GM23338 (cell line): ENCODE data around the gene PPID.
"Not testable (repeated sequence)": the region's sequence is repeated elsewhere in the genome, so short reads cannot be mapped to it uniquely, and the experiment has no call there.

Source experiments
- EZH2 ChIP-seq: fragments of 200-600 bp; sonication (generic); IDR thresholded peaks from one replicate; pipeline ENCODE4 v1.8.0; 2017; ENCODE audit warnings: antibody characterized with exemption, mild to moderate bottlenecking, low read depth; ENCODE audit not compliant: unreplicated experiment
- EZH2phosphoT487 ChIP-seq: fragments of 200-600 bp; sonication (generic); IDR thresholded peaks from one replicate; pipeline ENCODE4 v1.8.1; 2018; ENCODE audit warnings: antibody characterized with exemption; ENCODE audit not compliant: unreplicated experiment
- POLR2AphosphoS5 ChIP-seq: IDR thresholded peaks from 2 replicates; pipeline ENCODE4 v1.6.1; 2016; ENCODE audit warnings: antibody characterized with exemption, low read depth
- ZNF114 ChIP-seq: fragments of 250-450 bp; sonication (Bioruptor Pico); IDR thresholded peaks from 2 replicates; pipeline ENCODE4 v1.5.0; 2020; ENCODE audit warnings: mild to moderate bottlenecking, moderate library complexity
- TF ChIP-seq, protein P1 (sequence below), 2 experiments: fragments of 200-600 bp in 1 of 2; sonication (generic) in 1 of 2; conservative IDR thresholded peaks; 2 replicates each; pipeline versions ENCODE4 v1.5.1 to v1.6.1; 2016 to 2017; ENCODE audit warnings: antibody characterized with exemption in 2 of 2, low read depth in 2 of 2, mild to moderate bottlenecking in 2 of 2, moderate library complexity in 1 of 2

DNA sequence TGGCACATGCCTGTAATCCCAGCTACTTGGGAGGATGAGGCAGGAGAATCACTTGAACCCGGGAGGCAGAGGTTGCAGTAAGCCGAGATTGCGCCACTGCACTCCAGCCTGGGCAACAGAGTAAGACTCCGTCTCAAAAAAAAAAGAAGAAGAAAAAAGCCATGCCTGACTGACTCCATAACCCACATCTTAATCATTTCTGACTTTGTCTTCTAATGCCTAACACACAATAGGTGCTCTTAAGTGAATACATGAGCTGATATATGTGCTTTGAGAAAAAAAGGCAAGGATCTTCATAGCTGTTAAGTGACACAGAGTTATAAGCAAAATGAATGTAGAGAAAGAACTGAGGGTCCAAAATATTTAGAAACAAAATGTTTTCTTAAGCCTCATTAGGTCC lies 10.6 kb downstream of the PPID start:
- TF ChIP-seq, protein P1, sequence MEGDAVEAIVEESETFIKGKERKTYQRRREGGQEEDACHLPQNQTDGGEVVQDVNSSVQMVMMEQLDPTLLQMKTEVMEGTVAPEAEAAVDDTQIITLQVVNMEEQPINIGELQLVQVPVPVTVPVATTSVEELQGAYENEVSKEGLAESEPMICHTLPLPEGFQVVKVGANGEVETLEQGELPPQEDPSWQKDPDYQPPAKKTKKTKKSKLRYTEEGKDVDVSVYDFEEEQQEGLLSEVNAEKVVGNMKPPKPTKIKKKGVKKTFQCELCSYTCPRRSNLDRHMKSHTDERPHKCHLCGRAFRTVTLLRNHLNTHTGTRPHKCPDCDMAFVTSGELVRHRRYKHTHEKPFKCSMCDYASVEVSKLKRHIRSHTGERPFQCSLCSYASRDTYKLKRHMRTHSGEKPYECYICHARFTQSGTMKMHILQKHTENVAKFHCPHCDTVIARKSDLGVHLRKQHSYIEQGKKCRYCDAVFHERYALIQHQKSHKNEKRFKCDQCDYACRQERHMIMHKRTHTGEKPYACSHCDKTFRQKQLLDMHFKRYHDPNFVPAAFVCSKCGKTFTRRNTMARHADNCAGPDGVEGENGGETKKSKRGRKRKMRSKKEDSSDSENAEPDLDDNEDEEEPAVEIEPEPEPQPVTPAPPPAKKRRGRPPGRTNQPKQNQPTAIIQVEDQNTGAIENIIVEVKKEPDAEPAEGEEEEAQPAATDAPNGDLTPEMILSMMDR (conservative IDR thresholded peaks at IDR 0.05; ENCODE audit: low read depth in 2 of 2), result not testable (repeated sequence)
- TF ChIP-seq POLR2AphosphoS5; EZH2phosphoT487; EZH2; ZNF114 (CRISPR knock-in tag): not testable (repeated sequence)
